HCT116 (cell line): ENCODE results near the gene CLEC16A.

ENCODE experiments used
- CTCF ChIP-seq, 3 experiments: fragments of 200-600 bp in 1 of 3; sonication (generic) in 1 of 3; IDR thresholded peaks in 2 of 3; conservative IDR thresholded peaks in 1 of 3; 2 replicates each; pipeline ENCODE4 v1.5.1; 2012 to 2017; ENCODE audit warnings: low read depth in 2 of 3, low read length in 2 of 3, antibody characterized with exemption in 1 of 3, borderline replicate concordance in 1 of 3, control low read depth in 1 of 3, mild to moderate bottlenecking in 1 of 3, mixed read lengths in 1 of 3, mixed run types in 1 of 3, moderate library complexity in 1 of 3; ENCODE audit not compliant: insufficient read depth in 1 of 3
- EZH2 ChIP-seq: fragments of 200-600 bp; sonication (generic); IDR thresholded peaks from 2 replicates; pipeline ENCODE4 v1.6.1; 2017; ENCODE audit warnings: antibody characterized with exemption, mixed run types
- MAX ChIP-seq: IDR thresholded peaks from 2 replicates; pipeline ENCODE4 v1.6.1; 2012
- POLR2A ChIP-seq: IDR thresholded peaks from 2 replicates; pipeline ENCODE4 v1.7.0; 2011; ENCODE audit warnings: borderline replicate concordance; ENCODE audit not compliant: insufficient read depth, insufficient read length; ENCODE audit errors: extremely low read depth
- POLR2AphosphoS5 ChIP-seq: IDR thresholded peaks from 2 replicates; pipeline ENCODE4 v1.6.1; 2011; ENCODE audit warnings: mild to moderate bottlenecking, low read depth, low read length, moderate library complexity
- RAD21 ChIP-seq: IDR thresholded peaks from 2 replicates; pipeline ENCODE4 v1.6.1; 2012; ENCODE audit warnings: low read depth, mild to moderate bottlenecking
- TCF7L2 ChIP-seq: IDR thresholded peaks from 2 replicates; pipeline ENCODE4 v1.7.0; 2011; ENCODE audit warnings: borderline replicate concordance, inconsistent platforms; ENCODE audit not compliant: insufficient read depth, insufficient read length; ENCODE audit errors: extremely low read depth
- YY1 ChIP-seq: IDR thresholded peaks from 2 replicates; pipeline ENCODE4 v1.6.1; 2011; ENCODE audit warnings: low read length, low read depth, moderate library complexity, mild to moderate bottlenecking; ENCODE audit not compliant: insufficient replicate concordance; ENCODE audit errors: extremely low read depth
- ZFX ChIP-seq: fragments of 450-650 bp; IDR thresholded peaks from 2 replicates; pipeline ENCODE4 v1.6.1; 2017
- ZNF274 ChIP-seq: fragments of 200-500 bp; sonication (Bioruptor generic); IDR thresholded peaks from 2 replicates; pipeline ENCODE4 v1.6.1; 2014; ENCODE audit warnings: mild to moderate bottlenecking, low read depth, low read length, inconsistent platforms

GRCh38 chr16:11118479-11118878, 174.1 kb downstream of the CLEC16A start:
- TF ChIP-seq CTCF (IDR thresholded peaks at IDR 0.05 in 2 of 3, conservative IDR thresholded peaks at IDR 0.05 in 1 of 3; ENCODE audit: borderline replicate concordance in 1 of 3, insufficient read depth in 1 of 3, low read depth in 2 of 3, low read length in 2 of 3), result no peak
- no peak for TF ChIP-seq MAX
- no peak for TF ChIP-seq EZH2
- no peak for TF ChIP-seq ZFX
- TF ChIP-seq POLR2AphosphoS5, result no peak
- TF ChIP-seq RAD21, result no peak
- TF ChIP-seq TCF7L2, result no peak
- TF ChIP-seq YY1, result no peak
- TF ChIP-seq POLR2A, result no peak
- TF ChIP-seq ZNF274, result no peak
